Measurements from ENCODE around the gene PIAS1.

DNA sequence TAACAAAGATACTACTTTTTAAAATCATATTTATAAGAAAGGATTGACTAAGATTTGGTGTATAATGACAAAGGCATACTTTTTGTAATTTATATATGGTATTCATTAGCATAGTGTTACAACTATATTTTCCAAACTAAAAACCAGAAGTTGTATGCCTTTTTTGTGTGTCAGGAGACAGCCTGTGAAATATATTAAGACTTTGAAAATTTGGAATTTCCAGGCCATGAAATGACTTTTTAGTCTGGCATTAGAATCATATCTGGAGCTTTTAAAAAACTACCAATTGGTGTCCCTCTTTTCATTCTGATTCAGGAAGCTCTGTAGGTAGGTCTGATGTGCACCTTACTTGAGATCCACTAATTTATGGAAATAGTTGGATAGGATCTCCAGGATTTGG is 109.1 kb downstream of the PIAS1 start:
- TF ChIP-seq, protein P1, sequence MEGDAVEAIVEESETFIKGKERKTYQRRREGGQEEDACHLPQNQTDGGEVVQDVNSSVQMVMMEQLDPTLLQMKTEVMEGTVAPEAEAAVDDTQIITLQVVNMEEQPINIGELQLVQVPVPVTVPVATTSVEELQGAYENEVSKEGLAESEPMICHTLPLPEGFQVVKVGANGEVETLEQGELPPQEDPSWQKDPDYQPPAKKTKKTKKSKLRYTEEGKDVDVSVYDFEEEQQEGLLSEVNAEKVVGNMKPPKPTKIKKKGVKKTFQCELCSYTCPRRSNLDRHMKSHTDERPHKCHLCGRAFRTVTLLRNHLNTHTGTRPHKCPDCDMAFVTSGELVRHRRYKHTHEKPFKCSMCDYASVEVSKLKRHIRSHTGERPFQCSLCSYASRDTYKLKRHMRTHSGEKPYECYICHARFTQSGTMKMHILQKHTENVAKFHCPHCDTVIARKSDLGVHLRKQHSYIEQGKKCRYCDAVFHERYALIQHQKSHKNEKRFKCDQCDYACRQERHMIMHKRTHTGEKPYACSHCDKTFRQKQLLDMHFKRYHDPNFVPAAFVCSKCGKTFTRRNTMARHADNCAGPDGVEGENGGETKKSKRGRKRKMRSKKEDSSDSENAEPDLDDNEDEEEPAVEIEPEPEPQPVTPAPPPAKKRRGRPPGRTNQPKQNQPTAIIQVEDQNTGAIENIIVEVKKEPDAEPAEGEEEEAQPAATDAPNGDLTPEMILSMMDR (IDR thresholded peaks at IDR 0.05 in 2 of 3, conservative IDR thresholded peaks at IDR 0.05 in 1 of 3; ENCODE audit: borderline replicate concordance in 1 of 3, insufficient read depth in 1 of 3, low read depth in 2 of 3, low read length in 2 of 3) = no peak
- no peak for TF ChIP-seq EZH2phosphoT487 (IDR thresholded peaks at IDR 0.05; ENCODE audit: borderline replicate concordance)
- TF ChIP-seq POLR2AphosphoS5 (IDR thresholded peaks at IDR 0.05; ENCODE audit: low read depth, low read length) = no peak

Measured in HCT116 (cell line).